SK-N-SH treated with all-trans-retinoic acid at 6 μM for 48 hours (cell line): Measurements from ENCODE around the gene APCDD1L.

Experiments used
- ARNTL ChIP-seq: fragments of 450-650 bp; formaldehyde crosslinking; IDR thresholded peaks from 2 replicates; pipeline ENCODE4 v1.5.0; 2020; ENCODE audit warnings: low read depth, mild to moderate bottlenecking, moderate library complexity, borderline replicate concordance
- CSDC2 ChIP-seq: fragments of 250-450 bp; sonication (Bioruptor Pico); IDR thresholded peaks from 2 replicates; pipeline ENCODE4 v1.5.0; 2020; ENCODE audit warnings: mild to moderate bottlenecking, moderate library complexity
- PPARA ChIP-seq: fragments of 250-450 bp; sonication (Bioruptor Pico); IDR thresholded peaks from 2 replicates; pipeline ENCODE4 v1.5.0; 2020; ENCODE audit warnings: mild to moderate bottlenecking, borderline replicate concordance
- ZC3H10 ChIP-seq: fragments of 250-450 bp; sonication (Bioruptor Pico); IDR thresholded peaks from 2 replicates; pipeline ENCODE4 v1.5.1; 2021; ENCODE audit warnings: mild to moderate bottlenecking, moderate library complexity
- ZFP30 ChIP-seq: fragments of 450-650 bp; formaldehyde crosslinking; IDR thresholded peaks from 2 replicates; pipeline ENCODE4 v1.5.0; 2022; ENCODE audit warnings: mild to moderate bottlenecking, moderate library complexity

DNA sequence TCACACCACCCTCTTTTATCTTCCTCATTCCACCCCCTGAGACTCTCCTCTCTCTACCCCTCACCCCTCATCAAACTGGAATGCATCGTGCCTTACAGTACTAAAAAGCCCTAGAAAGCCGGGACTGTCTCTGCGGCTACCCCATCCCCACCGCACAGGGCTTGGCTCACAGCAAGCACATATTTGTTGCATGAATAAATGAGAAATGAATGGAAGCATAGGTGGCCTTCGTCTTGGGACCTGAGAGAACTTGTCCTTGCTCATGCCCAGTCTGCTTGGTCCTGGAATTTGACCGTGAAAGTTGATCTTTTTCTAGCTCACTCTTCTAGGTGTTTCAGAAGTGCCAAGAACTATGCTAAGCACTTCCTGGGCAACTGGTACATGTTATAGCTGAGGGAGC, 53.3 kb downstream of the APCDD1L start:
- TF ChIP-seq ZC3H10 (CRISPR knock-in tag), result no peak
- TF ChIP-seq PPARA, result no peak
- TF ChIP-seq ARNTL (CRISPR knock-in tag), result no peak
- TF ChIP-seq CSDC2, result no peak
- no peak for TF ChIP-seq ZFP30 (CRISPR knock-in tag)
